H1 (cell line): Measurements from ENCODE around the gene MYLK2. TPM values are rescaled to one million over a fixed set of nuclear protein-coding genes. Genes with fewer than 3 reads are reported as not detected.

ENCODE experiments used
- CTCF ChIA-PET: fragments of 300-600 bp; sonication (Branson Sonifier 250); formaldehyde crosslinking; loops from one replicate; lab custom pipeline; 2021; ENCODE audit not compliant: partially characterized antibody; lab: Charles Lee
- POLR2A ChIA-PET: fragments of 300-600 bp; sonication (Branson Sonifier 250); formaldehyde crosslinking; loops from one replicate; lab custom pipeline; 2021; ENCODE audit warnings: inconsistent platforms; ENCODE audit not compliant: partially characterized antibody; lab: Charles Lee
- DNase-seq, 2 experiments: peaks; one replicate each; pipeline versions ENCODE4 v3.0.0 to v3.0.0-alpha.2; 2010 to 2022; ENCODE audit warnings: low spot score in 2 of 2, low read depth in 1 of 2, mixed read lengths in 1 of 2
- FAIRE-seq: peaks from 2 replicates; lab custom pipeline; 2011; peaks lifted over from hg19 to GRCh38; lab: Jason Lieb, UNC
- H2AFZ ChIP-seq: 2 replicates; pipeline ENCODE4 v1.8.1; 2012; ENCODE audit warnings: low read length, inconsistent platforms
- H2AK5ac ChIP-seq: 2 replicates; pipeline ENCODE4 v1.6.1; 2013; ENCODE audit warnings: low read depth, low read length
- H2BK120ac ChIP-seq: replicated peaks from 2 replicates; pipeline ENCODE3; 2013; ENCODE audit warnings: low read depth, low read length, inconsistent platforms
- H2BK12ac ChIP-seq: 2 replicates; pipeline ENCODE4 v1.6.1; 2013; ENCODE audit warnings: low read depth, low read length
- H2BK15ac ChIP-seq: 2 replicates; pipeline ENCODE4 v1.6.1; 2013; ENCODE audit warnings: low read length
- H2BK20ac ChIP-seq: 2 replicates; pipeline ENCODE4 v1.6.1; 2013; ENCODE audit warnings: low read length
- H2BK5ac ChIP-seq: 2 replicates; pipeline ENCODE4 v1.6.1; 2013; ENCODE audit warnings: low read depth, low read length
- H3K14ac ChIP-seq: 2 replicates; pipeline ENCODE4 v1.6.1; 2013; ENCODE audit warnings: inconsistent platforms; ENCODE audit not compliant: insufficient read length
- H3K18ac ChIP-seq: 2 replicates; pipeline ENCODE4 v1.6.1; 2013; ENCODE audit warnings: low read length; ENCODE audit errors: extremely low read depth
- H3K23ac ChIP-seq: 2 replicates; pipeline ENCODE4 v1.6.1; 2013; ENCODE audit warnings: inconsistent platforms; ENCODE audit not compliant: insufficient read length
- H3K23me2 ChIP-seq: 2 replicates; pipeline ENCODE4 v1.6.1; 2013; ENCODE audit warnings: low read depth, low read length
- H3K27ac ChIP-seq: 2 replicates; pipeline ENCODE4 v1.6.1; 2011; ENCODE audit warnings: low read depth, low read length, inconsistent platforms
- H3K27me3 ChIP-seq, 4 experiments: replicated peaks in 1 of 4; 1 replicate in 1 of 4; 2 replicates in 3 of 4; pipeline versions ENCODE4 v1.6.1 to v1.8.1; 2011 to 2013; ENCODE audit warnings: low read length in 3 of 4, mild to moderate bottlenecking in 3 of 4, inconsistent platforms in 2 of 4, mixed read lengths in 2 of 4, moderate library complexity in 1 of 4; ENCODE audit not compliant: control insufficient read depth in 3 of 4, insufficient read depth in 3 of 4; ENCODE audit errors: extremely low read depth in 1 of 4
- H3K36me3 ChIP-seq, 4 experiments: 2 replicates each; pipeline versions ENCODE4 v1.6.1 to v1.8.1; 2011 to 2013; ENCODE audit warnings: mild to moderate bottlenecking in 4 of 4, low read length in 3 of 4, moderate library complexity in 2 of 4, control low read depth in 1 of 4, inconsistent platforms in 1 of 4; ENCODE audit not compliant: insufficient read depth in 4 of 4, control insufficient read depth in 2 of 4
- H3K4ac ChIP-seq: replicated peaks from 2 replicates; pipeline ENCODE3; 2013; ENCODE audit warnings: low read length, low read depth, mixed read lengths, inconsistent platforms; ENCODE audit not compliant: insufficient read length
- H3K4me1 ChIP-seq, 4 experiments: replicated peaks in 1 of 4; 1 replicate in 1 of 4; 2 replicates in 3 of 4; pipeline versions ENCODE4 v1.6.1 to v1.8.1; 2011 to 2013; ENCODE audit warnings: low read length in 3 of 4, inconsistent platforms in 2 of 4, mixed read lengths in 1 of 4; ENCODE audit not compliant: insufficient read depth in 4 of 4, control insufficient read depth in 3 of 4
- H3K4me2 ChIP-seq, 2 experiments: 2 replicates each; pipeline versions ENCODE4 v1.6.1 to v1.8.1; 2011 to 2013; ENCODE audit warnings: low read depth in 2 of 2, low read length in 2 of 2, control low read depth in 1 of 2, inconsistent platforms in 1 of 2, mild to moderate bottlenecking in 1 of 2; ENCODE audit not compliant: insufficient read depth in 1 of 2
- H3K4me3 ChIP-seq, 4 experiments: fragments of 200-600, 300-600 bp in 1 of 4; sonication (generic), shearing (Covaris generic), sonication (Bioruptor Twin) in 1 of 4; 2 replicates each; pipeline versions ENCODE4 v1.5.1 to v1.8.1; 2011 to 2016; ENCODE audit warnings: low read length in 4 of 4, low read depth in 3 of 4, control low read depth in 2 of 4, inconsistent platforms in 2 of 4, mild to moderate bottlenecking in 2 of 4, mixed read lengths in 1 of 4, moderate library complexity in 1 of 4; ENCODE audit not compliant: insufficient read depth in 2 of 4; ENCODE audit errors: extremely low read depth in 1 of 4
- H3K56ac ChIP-seq: replicated peaks from 2 replicates; pipeline ENCODE3; 2013; ENCODE audit warnings: low read depth, mild to moderate bottlenecking, mixed read lengths, low read length, inconsistent platforms; ENCODE audit not compliant: insufficient read length
- H3K79me1 ChIP-seq: 2 replicates; pipeline ENCODE4 v1.6.1; 2013; ENCODE audit warnings: low read depth, low read length, control low read depth
- H3K79me2 ChIP-seq, 2 experiments: 2 replicates each; pipeline versions ENCODE4 v1.6.1 to v1.8.1; 2012 to 2013; ENCODE audit warnings: low read length in 2 of 2, mild to moderate bottlenecking in 2 of 2, inconsistent platforms in 1 of 2; ENCODE audit not compliant: insufficient read depth in 2 of 2, control insufficient read depth in 1 of 2
- H3K9ac ChIP-seq, 4 experiments: replicated peaks in 1 of 4; 1 replicate in 1 of 4; 2 replicates in 3 of 4; pipeline versions ENCODE4 v1.6.1 to v1.8.1; 2011 to 2013; ENCODE audit warnings: low read depth in 3 of 4, low read length in 3 of 4, control low read depth in 2 of 4, mild to moderate bottlenecking in 2 of 4, moderate library complexity in 2 of 4, inconsistent platforms in 1 of 4; ENCODE audit errors: extremely low read depth in 1 of 4
- H3K9me3 ChIP-seq, 2 experiments: 2 replicates each; pipeline versions ENCODE4 v1.6.1 to v1.8.1; 2012 to 2013; ENCODE audit warnings: mild to moderate bottlenecking in 2 of 2, moderate library complexity in 2 of 2, control low read depth in 1 of 2, inconsistent platforms in 1 of 2, low read depth in 1 of 2, low read length in 1 of 2, mixed read lengths in 1 of 2; ENCODE audit not compliant: insufficient read depth in 2 of 2
- H4K20me1 ChIP-seq, 2 experiments: replicated peaks in 1 of 2; 2 replicates each; pipeline versions ENCODE3 to v1.8.1; 2011 to 2013; ENCODE audit warnings: inconsistent platforms in 2 of 2, low read length in 2 of 2, mild to moderate bottlenecking in 1 of 2; ENCODE audit not compliant: insufficient read depth in 2 of 2, control insufficient read depth in 1 of 2
- H4K5ac ChIP-seq: 2 replicates; pipeline ENCODE4 v1.6.1; 2013; ENCODE audit warnings: low read length, low read depth, mixed read lengths, inconsistent platforms; ENCODE audit not compliant: insufficient read length
- H4K8ac ChIP-seq: 2 replicates; pipeline ENCODE4 v1.8.0; 2013; ENCODE audit warnings: mild to moderate bottlenecking, moderate library complexity, low read length, inconsistent platforms; ENCODE audit not compliant: insufficient read depth; ENCODE audit errors: extremely low read depth
- H4K91ac ChIP-seq: replicated peaks from 2 replicates; pipeline ENCODE3; 2013; ENCODE audit warnings: low read length, mixed read lengths, inconsistent platforms; ENCODE audit not compliant: insufficient read length
- KDM1A ChIP-seq: fragments of 200-600, 300-600 bp; sonication (generic); IDR thresholded peaks from 2 replicates; pipeline ENCODE4 v1.7.1; 2016; ENCODE audit warnings: mild to moderate bottlenecking, low read length, borderline replicate concordance
- RBBP5 ChIP-seq: IDR thresholded peaks from 2 replicates; pipeline ENCODE4 v1.7.1; 2012; ENCODE audit warnings: low read depth, mild to moderate bottlenecking, inconsistent platforms, low read length, moderate library complexity, borderline replicate concordance
- SP2 ChIP-seq: IDR thresholded peaks from 2 replicates; pipeline ENCODE4 v1.6.1; 2012; ENCODE audit warnings: mild to moderate bottlenecking, low read length, inconsistent platforms
- WGBS, 2 experiments: shearing (Covaris generic) in 1 of 2; methylation state at CpG; one replicate each; pipeline versions ENCODE4 v1.1.6 to v1.1.7; 2013 to 2015; ENCODE audit warnings: low lambda C conversion rate in 2 of 2, mixed read lengths in 2 of 2, inconsistent platforms in 1 of 2, low coverage in 1 of 2, missing lambda C conversion rate in 1 of 2; ENCODE audit not compliant: insufficient replicate concordance in 2 of 2, insufficient coverage in 1 of 2, insufficient read length in 1 of 2; ENCODE audit errors: extremely low coverage in 1 of 2, missing lambda C conversion rate in 1 of 2; 5-methylcytosine and 5-hydroxymethylcytosine counted together
- polyA plus RNA-seq, 7 experiments: library from polyadenylated mRNA; depleted of rRNA in 3 of 7; stranded (reverse) in 5 of 7; unstranded in 2 of 7; fragments of >200 nt in 5 of 7; fragments of 200-250 nt in 2 of 7; gene quantifications; 1 replicate in 5 of 7; 2 replicates in 1 of 7; 4 replicates in 1 of 7; pipeline versions ENCODE4 v1.2.1 to v1.2.3, GENCODE V29; 2011 to 2013; ENCODE audit warnings: missing spikeins in 2 of 7, mixed read lengths in 2 of 7
- total RNA-seq: library from RNA; stranded (reverse); fragmentation: NEBNext Ultra II Directional; extraction: Animal tissue kit (Norgen Biotek cat#: 25700); gene quantifications from 2 replicates; pipeline ENCODE4 v1.2.1, GENCODE V29; 2021

MYLK2 gene
- total and polyA plus RNA-seq, 2 of the 8 experiments (the other 6 are each of a cell fraction or from before 2014, with no cell fraction given) = 0.22 to 0.26 TPM

DNA sequence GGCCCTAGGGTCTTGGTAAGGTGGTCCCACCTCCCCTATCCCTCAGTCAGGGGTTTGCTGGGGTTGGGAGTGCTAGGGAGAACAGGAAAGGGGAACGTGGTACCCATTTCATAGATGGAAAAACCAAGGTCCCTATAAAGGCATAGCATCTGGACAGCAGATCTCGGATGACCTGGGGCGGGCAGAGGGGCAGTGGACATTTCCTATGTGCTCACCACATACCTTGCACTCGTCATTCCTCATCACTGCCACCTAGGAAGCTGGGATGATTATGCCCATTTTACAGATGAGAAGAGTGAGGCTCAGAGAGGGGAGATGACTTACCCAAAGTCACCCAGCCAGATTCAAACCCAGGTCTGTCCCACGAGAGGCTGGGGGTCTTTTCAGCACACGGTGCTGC lies 12.1 kb downstream of the MYLK2 start:
- H3K23ac ChIP-seq = no peak overlapping the region
- H3K79me2 ChIP-seq = no peaks in the 10 kb centered on the region
- H3K14ac ChIP-seq = no peak overlapping the region
- no peak overlapping the region for H3K27ac ChIP-seq
- H2AFZ ChIP-seq = no peak overlapping the region
- H4K8ac ChIP-seq = no peak overlapping the region
- no peaks in the 10 kb centered on the region for H3K23me2 ChIP-seq
- TF ChIP-seq SP2 = no peak
- peak; percentile 95; the same call in 1 of the 2 replicates for TF ChIP-seq KDM1A
- no peak for TF ChIP-seq RBBP5
- no peak overlapping the region for H3K9ac ChIP-seq
- H2BK20ac ChIP-seq = no peak overlapping the region
- H3K79me1 ChIP-seq = no peaks in the 10 kb centered on the region
- H3K27me3 ChIP-seq = no peaks in the 10 kb centered on the region
- FAIRE-seq (no peak), DNase-seq (no peak)
- H2BK12ac ChIP-seq = no peak overlapping the region
- no peak overlapping the region for H3K4ac ChIP-seq
- H2BK15ac ChIP-seq = no peak overlapping the region
- POLR2A ChIA-PET = interaction anchor here (1.6 kb wide), 1 partner anchor 15 kb away, joined by 5 read pairs; no protein-coding TSS in a partner anchor
- no peak overlapping the region for H3K18ac ChIP-seq
- H3K4me2 ChIP-seq = no peak overlapping the region
- no peaks in the 10 kb centered on the region; a peak in 1 of 8 replicates for H3K36me3 ChIP-seq
- no peak overlapping the region for H2AK5ac ChIP-seq
- no peak overlapping the region for H4K5ac ChIP-seq
- peaks cover 0 to 9% (median 8%) of the 10 kb centered on the region in 4 experiments; a peak in 5 of 7 replicates for H3K4me1 ChIP-seq
- H2BK5ac ChIP-seq = no peak overlapping the region
- H2BK120ac ChIP-seq = no peak overlapping the region
- no peak overlapping the region for H4K91ac ChIP-seq
- 82% methylated on average over 6 of the region's 6 CpGs; no CpG with 5 or more reads in 1 of the 2 experiments for WGBS, 2 experiments
- no peak overlapping the region for H3K56ac ChIP-seq
- no peak overlapping the region for H3K4me3 ChIP-seq
- H4K20me1 ChIP-seq = no peaks in the 10 kb centered on the region
- no peaks in the 10 kb centered on the region for H3K9me3 ChIP-seq
- CTCF ChIA-PET = interaction anchor here (0.9 to 2.1 kb wide), 5 partner anchors 13 to 120 kb away, joined by 3 to 10 read pairs (median 5); partner anchors contain the start of genes FOXS1 and PDRG1
